HepG2 (cell line): Measurements from ENCODE around the gene GIPC2. TPM values are rescaled to one million over a fixed set of nuclear protein-coding genes. Genes with fewer than 3 reads are reported as not detected.

Experiments used
- ATAC-seq: fragments of 200-7000 bp; cut with Tn5 transposase; 3 replicates; pipeline ENCODE4 v1.9.1; 2020; ENCODE audit warnings: mild to moderate bottlenecking, moderate library complexity
- BruUV-seq: library from RNA; stranded (reverse); fragments of 400-500 nt; replicated peaks from 2 replicates; lab custom pipeline; 2021; lab: Mats Ljungman, UMichigan
- CTCF ChIA-PET: fragments of 300-600 bp; formaldehyde crosslinking; extraction: SDS; loops from one replicate; lab custom pipeline; 2021; ENCODE audit warnings: low total read pairs, inconsistent platforms, low intra/inter-chr PET ratio; lab: Yijun Ruan, JAX
- POLR2A ChIA-PET: fragments of 350-600 bp; sonication (Branson Sonifier 250); formaldehyde crosslinking; loops from one replicate; lab custom pipeline; 2020; ENCODE audit warnings: antibody characterized with exemption, inconsistent platforms; lab: Yijun Ruan, JAX
- DNase-seq: peaks from one replicate; pipeline ENCODE4 v3.0.0-alpha.2; 2015; ENCODE audit warnings: low spot score
- FAIRE-seq: peaks from 3 replicates; lab custom pipeline; 2011; peaks lifted over from hg19 to GRCh38; lab: Jason Lieb, UNC
- H2AFZ ChIP-seq: one replicate; pipeline ENCODE4 v1.6.1; 2011; ENCODE audit warnings: low read length, inconsistent platforms
- H3K27ac ChIP-seq: fragments of 300-600 bp; 3 replicates; pipeline ENCODE4 v1.8.0; 2011; ENCODE audit warnings: mixed run types, mild to moderate bottlenecking, mixed read lengths, low read length, inconsistent platforms; ENCODE audit not compliant: insufficient read depth; ENCODE audit errors: extremely low read length
- H3K27me3 ChIP-seq, 2 experiments: fragments of 200-600 bp in 1 of 2; 2 replicates in 1 of 2; 3 replicates in 1 of 2; pipeline versions ENCODE4 v1.6.0 to v1.8.0; 2011; ENCODE audit warnings: low read length in 2 of 2, mild to moderate bottlenecking in 2 of 2, moderate library complexity in 2 of 2, inconsistent platforms in 1 of 2; ENCODE audit not compliant: insufficient read depth in 2 of 2, control insufficient read depth in 1 of 2
- H3K36me3 ChIP-seq, 2 experiments: fragments of 200-600 bp in 1 of 2; replicated peaks in 1 of 2; 2 replicates in 1 of 2; 3 replicates in 1 of 2; pipeline versions ENCODE4 v1.5.1 to v1.8.0; 2011; ENCODE audit warnings: low read length in 2 of 2, inconsistent platforms in 1 of 2; ENCODE audit not compliant: insufficient read depth in 2 of 2, control insufficient read depth in 1 of 2
- H3K4me1 ChIP-seq: 2 replicates; pipeline ENCODE4 v1.5.1; 2012; ENCODE audit warnings: low read length, inconsistent platforms; ENCODE audit not compliant: insufficient read depth
- H3K4me2 ChIP-seq: 2 replicates; pipeline ENCODE4 v1.6.0; 2011; ENCODE audit warnings: low read depth, low read length, inconsistent platforms
- H3K4me3 ChIP-seq, 3 experiments: fragments of 200-600 bp in 1 of 3; sonication (generic), shearing (Covaris generic) in 1 of 3; replicated peaks in 1 of 3; 2 replicates each; pipeline ENCODE4 v1.5.1; 2011 to 2016; ENCODE audit warnings: low read length in 3 of 3, inconsistent platforms in 2 of 3, low read depth in 2 of 3, mild to moderate bottlenecking in 2 of 3, control low read depth in 1 of 3, mixed read lengths in 1 of 3; ENCODE audit not compliant: insufficient read depth in 1 of 3
- H3K79me2 ChIP-seq: one replicate; pipeline ENCODE4 v1.6.1; 2011; ENCODE audit warnings: low read length, inconsistent platforms; ENCODE audit not compliant: insufficient read depth
- H3K9ac ChIP-seq: 2 replicates; pipeline ENCODE4 v1.6.0; 2011; ENCODE audit warnings: mild to moderate bottlenecking, low read depth, low read length, inconsistent platforms; ENCODE audit not compliant: insufficient read depth
- H3K9me3 ChIP-seq: 2 replicates; pipeline ENCODE4 v1.5.1; 2012; ENCODE audit warnings: mild to moderate bottlenecking, low read length
- H4K20me1 ChIP-seq: 2 replicates; pipeline ENCODE4 v1.6.0; 2011; ENCODE audit warnings: inconsistent platforms, mild to moderate bottlenecking, low read length, moderate library complexity; ENCODE audit not compliant: insufficient read depth
- CEBPG ChIP-seq: IDR thresholded peaks from 2 replicates; pipeline ENCODE4 v1.6.1; 2016
- LCORL ChIP-seq, 2 experiments: fragments of 450-650 bp in 1 of 2; sonication (generic) in 1 of 2; formaldehyde crosslinking in 1 of 2; IDR thresholded peaks; 2 replicates each; pipeline versions ENCODE4 v1.5.0 to v1.6.1; 2017 to 2020; ENCODE audit warnings: antibody characterized with exemption in 1 of 2, missing genetic modification reagents in 1 of 2
- MIXL1 ChIP-seq: IDR thresholded peaks from 2 replicates; pipeline ENCODE4 v1.6.1; 2016
- NR2F1 ChIP-seq, 2 experiments: fragments of 450-650 bp in 1 of 2; formaldehyde crosslinking in 1 of 2; IDR thresholded peaks; 2 replicates each; pipeline versions ENCODE4 v1.5.0 to v1.6.1; 2016 to 2020; ENCODE audit warnings: mild to moderate bottlenecking in 1 of 2, missing compliant biosample characterization in 1 of 2, missing genetic modification reagents in 1 of 2, moderate library complexity in 1 of 2
- NRL ChIP-seq: sonication (generic); formaldehyde crosslinking; IDR thresholded peaks from 2 replicates; pipeline ENCODE4 v1.5.0; 2020; ENCODE audit warnings: missing genetic modification reagents, mild to moderate bottlenecking, moderate library complexity, borderline replicate concordance
- RBM22 ChIP-seq: fragments of 200-400 bp; formaldehyde crosslinking; optimal IDR thresholded peaks from 2 replicates; pipeline ENCODE3; 2017; ENCODE audit warnings: mild to moderate bottlenecking, low read length, moderate library complexity
- TBX2 ChIP-seq: sonication (generic); formaldehyde crosslinking; IDR thresholded peaks from 2 replicates; pipeline ENCODE4 v1.5.0; 2020; ENCODE audit warnings: missing genetic modification reagents, mild to moderate bottlenecking, borderline replicate concordance
- ZC3H13 ChIP-seq: sonication (generic); formaldehyde crosslinking; IDR thresholded peaks from 2 replicates; pipeline ENCODE4 v1.8.1; 2023; ENCODE audit warnings: mild to moderate bottlenecking, missing genetic modification reagents, moderate library complexity
- ZNF136 ChIP-seq: sonication (generic); formaldehyde crosslinking; IDR thresholded peaks from 2 replicates; pipeline ENCODE4 v1.8.1; 2022; ENCODE audit warnings: low read depth, mild to moderate bottlenecking, moderate library complexity, missing genetic modification reagents
- ZNF20 ChIP-seq: sonication (generic); formaldehyde crosslinking; IDR thresholded peaks from 2 replicates; pipeline ENCODE4 v1.4.0; 2020; ENCODE audit warnings: mild to moderate bottlenecking, moderate library complexity, missing genetic modification reagents
- ZNF24 ChIP-seq: fragments of 450-650 bp; IDR thresholded peaks from 2 replicates; pipeline ENCODE4 v1.6.1; 2017; ENCODE audit warnings: antibody characterized with exemption, mild to moderate bottlenecking
- ZNF780A ChIP-seq: sonication (generic); formaldehyde crosslinking; IDR thresholded peaks from 2 replicates; pipeline ENCODE4 v1.8.0; 2022; ENCODE audit warnings: mild to moderate bottlenecking, missing genetic modification reagents, moderate library complexity
- WGBS: methylation state at CpG from one replicate; pipeline ENCODE4 v1.1.6; 2017; ENCODE audit warnings: low lambda C conversion rate; 5-methylcytosine and 5-hydroxymethylcytosine counted together
- in situ Hi-C: cut with HindIII; loops from 2 replicates; pipeline ENCODE4 v1.10.0; 2017; ENCODE audit warnings: low pct_unique_long_range_greater_than_20kb; ENCODE audit not compliant: extremely low pct_ligation_motif_present
- intact Hi-C: fragments of 100-400 bp; cut with micrococcal nuclease; formaldehyde crosslinking; loops from one replicate; pipeline ENCODE4 v1.10.0; 2022; ENCODE audit not compliant: unreplicated experiment
- polyA plus RNA-seq, 8 experiments: library from polyadenylated mRNA; depleted of rRNA in 3 of 8; stranded (reverse) in 7 of 8; unstranded in 1 of 8; fragments of >200 nt; fragmentation: Illumina TruSeq in 4 of 8; extraction: Trizol in 4 of 8; gene quantifications; 2 replicates each; pipeline versions ENCODE4 v1.2.1 to v1.2.3, GENCODE V29; 2011 to 2016; ENCODE audit warnings: low read depth in 4 of 8, missing spikeins in 1 of 8, mixed read lengths in 1 of 8; ENCODE audit not compliant: insufficient read depth in 1 of 8
- total RNA-seq, 5 experiments: library from RNA; depleted of rRNA; stranded (reverse); fragments of >200 nt; fragmentation: Illumina TruSeq; extraction: Trizol; gene quantifications; 2 replicates each; pipeline ENCODE4 v1.2.3, GENCODE V29; 2016; ENCODE audit warnings: low read depth in 1 of 5
- TF ChIP-seq, protein P1 (sequence below): sonication (generic); formaldehyde crosslinking; IDR thresholded peaks from 2 replicates; pipeline ENCODE4 v1.8.1; 2023; ENCODE audit warnings: mild to moderate bottlenecking, moderate library complexity, missing genetic modification reagents
- TF ChIP-seq, protein P2 (sequence below): sonication (generic); formaldehyde crosslinking; IDR thresholded peaks from 2 replicates; pipeline ENCODE4 v1.4.0; 2020; ENCODE audit warnings: missing genetic modification reagents, borderline replicate concordance

The GIPC2 gene
- total and polyA plus RNA-seq, 2 of the 13 experiments (the other 11 are each of a cell fraction or from before 2014, with no cell fraction given) = 6.1 to 21.6 TPM

DNA sequence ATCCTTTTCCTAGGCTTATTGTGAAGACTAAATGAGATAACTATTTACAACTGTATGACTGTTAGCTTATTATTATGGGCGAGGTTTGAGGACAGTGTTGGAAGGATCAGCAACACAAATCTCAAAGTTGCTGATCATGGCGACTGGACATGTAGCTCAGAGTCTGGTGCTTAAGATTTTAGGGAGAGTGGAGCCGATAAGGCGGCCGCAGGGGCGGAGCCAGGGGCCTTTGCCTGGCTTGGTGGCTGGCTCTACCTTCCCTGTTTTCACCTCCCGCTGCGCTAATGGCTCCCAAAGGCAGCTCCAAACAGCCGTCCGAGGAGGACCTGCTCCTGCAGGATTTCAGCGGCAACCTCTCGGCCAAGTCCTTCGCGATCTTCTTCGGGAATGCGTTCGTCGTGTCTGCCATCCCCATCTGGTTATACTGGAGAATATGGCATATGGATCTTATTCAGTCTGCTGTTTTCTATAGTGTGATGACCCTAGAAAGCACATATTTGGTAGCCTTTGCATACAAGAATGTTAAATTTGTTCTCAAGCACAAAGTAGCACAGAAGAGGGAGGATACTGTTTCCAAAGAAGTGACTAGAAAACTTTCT is 45.5 kb downstream of the GIPC2 start:
- intact Hi-C loops (no loop called here), in situ Hi-C loops (no loop called here)
- no peak overlapping the region for H3K27ac ChIP-seq
- no peaks in the 10 kb centered on the region for H3K27me3 ChIP-seq
- H3K4me3 ChIP-seq = no peak overlapping the region
- FAIRE-seq = no peak
- H4K20me1 ChIP-seq = no peaks in the 10 kb centered on the region
- peaks cover 0 to 1% of the 10 kb centered on the region in 2 experiments; a peak in 1 of 5 replicates for H3K36me3 ChIP-seq
- no peak for DNase-seq
- peaks cover 2% of the 10 kb centered on the region for H3K79me2 ChIP-seq
- BruUV-seq = no TSS peak
- H3K9me3 ChIP-seq = peaks cover 6% of the 10 kb centered on the region
- H2AFZ ChIP-seq = no peak overlapping the region
- POLR2A ChIA-PET = no interaction called here
- WGBS = 95% methylated on average over 18 of the region's 18 CpGs
- H3K9ac ChIP-seq = no peak overlapping the region
- ATAC-seq = no peak
- H3K4me1 ChIP-seq = peaks cover 12% of the 10 kb centered on the region
- H3K4me2 ChIP-seq = no peak overlapping the region
- TF ChIP-seq LCORL (IDR thresholded peaks at IDR 0.05) (no peak), LCORL (CRISPR knock-in tag; IDR thresholded peaks at IDR 0.05) (no peak), CEBPG (CRISPR knock-in tag) (no peak), ZNF24 (no peak), ZNF136 (CRISPR knock-in tag) (no peak), ZC3H13 (CRISPR knock-in tag) (no peak), MIXL1 (CRISPR knock-in tag) (no peak), TBX2 (no peak), NRL (CRISPR knock-in tag) (no peak), ZNF780A (CRISPR knock-in tag) (no peak), NR2F1 (CRISPR knock-in tag; IDR thresholded peaks at IDR 0.05) (no peak), RBM22 (no peak), ZNF20 (CRISPR knock-in tag) (no peak)
- TF ChIP-seq, protein P1, sequence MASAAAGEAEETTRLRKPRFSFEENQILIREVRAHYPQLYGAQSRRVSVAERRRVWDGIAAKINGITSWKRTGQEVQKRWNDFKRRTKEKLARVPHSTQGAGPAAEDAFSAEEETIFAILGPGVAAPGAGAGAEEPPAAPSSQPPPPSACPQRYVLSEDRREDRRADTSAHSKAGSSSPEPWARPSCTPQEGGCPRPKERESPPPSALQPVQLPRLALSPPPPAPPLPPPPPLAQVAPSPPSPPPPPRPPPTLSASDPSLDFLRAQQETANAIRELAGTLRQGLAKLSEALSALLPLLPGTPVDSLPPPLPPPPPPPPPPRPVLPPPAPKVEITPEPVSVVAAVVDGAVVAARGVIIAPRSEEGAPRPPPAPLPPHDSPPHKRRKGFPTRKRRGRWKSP = no peak
- TF ChIP-seq, protein P2, sequence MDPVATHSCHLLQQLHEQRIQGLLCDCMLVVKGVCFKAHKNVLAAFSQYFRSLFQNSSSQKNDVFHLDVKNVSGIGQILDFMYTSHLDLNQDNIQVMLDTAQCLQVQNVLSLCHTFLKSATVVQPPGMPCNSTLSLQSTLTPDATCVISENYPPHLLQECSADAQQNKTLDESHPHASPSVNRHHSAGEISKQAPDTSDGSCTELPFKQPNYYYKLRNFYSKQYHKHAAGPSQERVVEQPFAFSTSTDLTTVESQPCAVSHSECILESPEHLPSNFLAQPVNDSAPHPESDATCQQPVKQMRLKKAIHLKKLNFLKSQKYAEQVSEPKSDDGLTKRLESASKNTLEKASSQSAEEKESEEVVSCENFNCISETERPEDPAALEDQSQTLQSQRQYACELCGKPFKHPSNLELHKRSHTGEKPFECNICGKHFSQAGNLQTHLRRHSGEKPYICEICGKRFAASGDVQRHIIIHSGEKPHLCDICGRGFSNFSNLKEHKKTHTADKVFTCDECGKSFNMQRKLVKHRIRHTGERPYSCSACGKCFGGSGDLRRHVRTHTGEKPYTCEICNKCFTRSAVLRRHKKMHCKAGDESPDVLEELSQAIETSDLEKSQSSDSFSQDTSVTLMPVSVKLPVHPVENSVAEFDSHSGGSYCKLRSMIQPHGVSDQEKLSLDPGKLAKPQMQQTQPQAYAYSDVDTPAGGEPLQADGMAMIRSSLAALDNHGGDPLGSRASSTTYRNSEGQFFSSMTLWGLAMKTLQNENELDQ = no peak
- CTCF ChIA-PET = no interaction called here
